Medulla oblongata (tissue), 1 donor: ENCODE data around the gene SUPT20HL2.
"Not testable (repeated sequence)": the region's sequence is repeated elsewhere in the genome, so short reads cannot be mapped to it uniquely, and the experiment has no call there.

Source experiments
- DNase-seq: peaks from one replicate; pipeline ENCODE4 v3.0.0-alpha.2; 2015; ENCODE audit errors: extremely low spot score

SUPT20HL2 gene

DNA sequence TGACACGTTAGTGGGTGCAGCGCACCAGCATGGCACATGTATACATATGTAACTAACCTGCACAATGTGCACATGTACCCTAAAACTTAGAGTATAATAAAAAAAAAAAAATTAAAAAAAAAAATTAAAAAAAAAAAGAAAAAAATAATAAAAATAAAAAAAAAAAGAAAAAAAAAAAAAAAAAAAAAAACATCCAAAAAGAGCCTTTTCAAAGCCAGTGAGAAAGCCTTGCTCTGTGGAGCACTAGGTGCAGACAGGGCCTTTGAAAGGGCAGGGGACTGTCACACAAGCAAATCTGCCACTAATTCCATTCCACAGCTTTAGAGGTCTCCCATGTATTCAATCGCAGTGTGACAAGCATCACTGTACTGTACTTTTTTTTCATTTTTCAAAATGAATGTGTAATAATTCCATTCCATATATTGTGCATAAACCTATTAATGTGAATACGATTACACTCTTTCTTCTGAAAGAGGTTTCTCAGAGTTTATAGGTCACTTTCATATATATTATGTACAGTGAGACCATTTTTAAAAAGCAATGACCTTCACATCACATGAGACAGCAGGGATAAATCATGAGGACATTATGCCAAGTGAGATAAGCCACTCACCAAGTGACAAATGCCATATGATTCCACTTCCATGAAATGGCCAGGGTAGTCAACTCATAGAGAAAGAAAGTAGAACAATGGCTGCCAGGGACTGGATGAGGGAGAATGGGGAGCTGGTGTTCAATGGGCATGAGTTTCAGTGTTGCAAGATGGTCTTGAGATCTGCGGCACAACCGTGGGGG is 4.1 kb downstream of the SUPT20HL2 start:
- DNase-seq: not testable (repeated sequence)

DNA sequence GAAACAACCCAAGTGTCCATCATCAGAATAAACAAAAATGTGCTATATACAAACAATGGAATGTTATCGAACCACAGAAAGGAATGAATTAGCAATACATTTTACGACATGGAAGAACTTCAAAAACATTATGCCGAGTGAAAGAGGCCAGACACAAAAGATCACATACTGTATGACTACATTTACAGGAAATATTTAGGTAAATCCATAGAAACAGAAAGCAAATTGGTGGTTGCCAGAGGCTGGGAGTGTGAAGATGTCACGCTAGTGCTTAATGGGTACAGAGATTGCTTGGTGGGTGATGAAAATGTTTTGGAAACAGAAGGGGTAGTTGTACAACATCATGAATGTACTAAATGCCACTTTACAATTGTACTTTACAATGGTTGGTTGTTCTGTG is 5.1 kb downstream of the SUPT20HL2 start:
- not testable (repeated sequence) for DNase-seq

DNA sequence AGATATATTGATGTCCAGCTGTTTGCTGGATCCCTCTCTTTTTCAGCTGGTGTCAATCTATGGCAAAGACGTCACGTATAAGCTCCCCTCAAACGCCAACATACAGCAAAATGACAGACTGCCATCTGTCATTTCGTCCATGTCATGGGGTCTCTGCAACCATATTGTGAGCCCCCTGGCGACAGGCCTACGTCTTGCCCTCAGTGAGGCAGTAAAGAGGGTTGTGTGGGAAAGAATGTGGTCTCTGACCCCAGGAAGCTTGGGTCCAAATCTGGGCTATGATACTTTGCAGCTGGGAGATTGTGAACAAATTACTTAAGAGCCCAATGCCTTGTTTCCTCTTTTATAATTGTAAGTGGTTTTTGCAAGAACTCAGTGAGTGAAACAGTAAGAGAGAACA is 7.4 kb downstream of the SUPT20HL2 start:
- DNase-seq: no peak

DNA sequence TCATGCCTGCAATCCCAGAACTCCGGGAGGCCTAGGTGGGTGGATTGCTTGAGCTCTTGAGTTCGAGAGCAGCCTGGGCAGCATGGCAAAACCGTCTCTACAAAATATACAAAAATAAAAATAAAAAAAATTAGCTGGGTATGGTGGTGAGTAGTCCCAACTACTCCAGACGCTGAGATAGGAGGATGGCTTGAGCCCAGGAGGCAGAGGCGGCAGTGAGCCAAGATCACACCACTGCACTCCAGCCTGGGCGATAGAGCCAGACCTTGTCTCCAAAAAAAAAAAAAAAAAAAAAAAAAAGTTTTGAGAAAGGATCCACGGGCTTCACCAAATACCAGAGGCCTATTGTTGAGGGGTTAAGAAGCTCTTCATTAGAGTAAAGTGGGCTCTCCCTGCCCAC is 8.0 kb downstream of the SUPT20HL2 start:
- DNase-seq: no peak

DNA sequence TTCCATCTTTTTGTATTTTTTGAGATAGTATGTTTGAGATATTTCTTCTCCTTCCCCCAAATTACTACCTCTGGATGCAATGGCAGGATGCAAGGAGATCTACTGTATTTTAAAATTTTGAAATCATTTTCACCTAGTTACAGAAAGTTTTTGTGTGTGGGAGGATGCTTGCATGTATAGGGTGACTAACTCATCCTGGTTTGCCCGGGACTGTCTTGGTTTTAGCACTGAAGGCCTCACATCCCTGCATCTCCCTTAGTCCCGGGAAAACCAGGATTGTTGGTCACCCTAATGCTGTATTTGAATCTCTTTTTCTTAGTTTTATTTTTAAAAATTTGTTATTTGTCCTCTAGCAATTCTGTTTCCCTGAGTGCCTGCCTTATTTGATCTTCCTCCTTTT is 12.1 kb downstream of the SUPT20HL2 start:
- no peak for DNase-seq

DNA sequence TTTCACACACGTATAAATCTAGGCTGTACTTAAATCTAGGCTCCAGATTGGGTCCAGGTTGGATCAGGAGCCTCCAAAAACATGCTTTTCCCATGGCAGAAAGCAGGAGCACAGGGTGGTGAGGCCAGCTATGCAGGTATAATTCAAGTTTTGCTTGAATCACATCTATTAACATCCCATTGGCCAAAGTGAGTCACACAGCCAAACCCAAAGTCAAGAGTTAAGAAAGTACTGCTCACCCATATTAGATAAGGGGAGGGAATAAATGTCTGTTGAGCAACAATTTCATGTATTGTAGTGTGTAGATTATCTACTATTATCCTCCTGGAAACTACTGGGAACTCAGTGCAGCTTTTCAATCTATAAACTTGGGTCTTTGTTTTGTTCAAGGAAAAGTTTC is 12.8 kb downstream of the SUPT20HL2 start:
- no peak for DNase-seq

DNA sequence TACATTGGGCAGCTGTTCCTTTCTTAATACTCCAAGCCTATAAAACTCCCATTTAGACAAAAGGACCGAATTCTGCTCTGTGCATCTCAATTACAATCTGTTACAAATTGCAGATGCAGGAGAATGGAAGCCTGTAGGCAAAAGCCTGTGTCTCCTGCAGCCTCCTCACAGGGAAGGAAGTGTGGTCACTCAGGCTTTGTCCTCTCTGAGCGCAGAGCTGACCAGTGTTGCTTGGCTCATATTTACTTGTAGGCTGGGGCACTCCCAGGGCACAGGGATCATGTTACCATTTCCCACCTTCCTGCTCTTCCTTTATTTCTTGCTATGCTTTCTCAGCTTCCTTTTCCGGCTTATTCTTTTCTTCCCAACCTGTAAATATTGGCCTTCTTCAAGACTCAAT is 15.7 kb downstream of the SUPT20HL2 start:
- no peak for DNase-seq

- DNase-seq: peak; percentile 3
These were observed 19.2 kb downstream of the SUPT20HL2 start for GRCh38 chrX:24294619-24295018.

- DNase-seq: no peak
These were observed 20.5 kb downstream of the SUPT20HL2 start for GRCh38 chrX:24293412-24293811.

GRCh38 chrX:24292353-24292752 is 21.5 kb downstream of the SUPT20HL2 start:
- no peak for DNase-seq

GRCh38 chrX:24285082-24285481 is 28.8 kb downstream of the SUPT20HL2 start:
- DNase-seq: no peak

GRCh38 chrX:24283127-24283794 is 30.6 kb downstream of the SUPT20HL2 start:
- no peak for DNase-seq

DNA sequence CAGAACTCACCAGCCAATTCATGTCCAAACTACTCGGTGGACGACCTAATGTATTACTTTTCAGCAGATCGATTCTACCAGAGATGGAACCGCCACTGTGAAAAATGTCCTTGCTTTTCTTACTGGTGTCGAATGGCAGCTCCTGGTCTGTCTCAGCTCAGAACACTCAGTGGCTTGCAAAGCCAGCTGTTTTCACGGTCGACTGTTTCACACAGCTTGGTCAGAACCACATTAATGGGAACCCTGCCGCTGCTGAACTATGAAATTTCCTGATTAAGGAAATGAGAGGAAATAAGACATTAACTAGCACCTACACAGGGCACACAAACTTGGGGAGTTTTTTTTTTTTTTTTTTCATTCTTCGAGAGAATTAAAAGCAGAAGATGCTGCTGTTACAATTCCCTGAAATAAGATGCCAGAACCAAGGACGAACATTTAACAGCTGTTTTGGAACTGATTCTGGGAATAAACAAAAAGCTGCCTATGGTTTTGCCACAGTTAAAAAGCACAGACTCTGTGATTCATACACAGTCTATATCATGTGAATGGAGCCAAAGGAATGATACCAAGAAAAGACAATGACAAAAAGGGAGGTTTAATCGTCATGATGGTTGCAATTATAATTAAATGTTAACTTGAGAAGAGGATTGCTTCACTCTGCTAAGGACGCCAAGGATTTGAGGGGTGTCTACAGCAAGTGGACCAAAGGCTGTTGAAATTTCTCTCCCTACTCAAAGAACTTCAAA is 31.3 kb downstream of the SUPT20HL2 start:
- no peak for DNase-seq

DNA sequence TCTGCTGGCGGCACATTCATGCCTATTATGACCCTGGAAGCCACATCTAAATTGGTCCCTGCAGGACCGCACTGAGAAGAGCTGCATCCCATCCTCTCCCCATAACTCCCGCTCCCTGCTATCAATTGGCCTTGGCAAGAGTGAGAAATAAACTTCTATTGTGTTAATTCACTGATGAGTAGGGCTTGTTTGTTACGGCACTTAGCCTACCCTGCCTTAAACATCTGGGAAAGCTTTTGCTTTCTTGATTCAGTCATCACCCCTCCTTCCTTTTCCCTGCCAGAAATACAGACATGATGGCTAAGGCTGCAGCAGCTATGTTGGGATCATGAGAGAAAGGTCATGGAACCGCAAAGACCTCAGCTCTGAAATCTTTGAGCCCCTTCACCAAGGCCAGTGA is 36.5 kb downstream of the SUPT20HL2 start:
- no peak for DNase-seq

DNA sequence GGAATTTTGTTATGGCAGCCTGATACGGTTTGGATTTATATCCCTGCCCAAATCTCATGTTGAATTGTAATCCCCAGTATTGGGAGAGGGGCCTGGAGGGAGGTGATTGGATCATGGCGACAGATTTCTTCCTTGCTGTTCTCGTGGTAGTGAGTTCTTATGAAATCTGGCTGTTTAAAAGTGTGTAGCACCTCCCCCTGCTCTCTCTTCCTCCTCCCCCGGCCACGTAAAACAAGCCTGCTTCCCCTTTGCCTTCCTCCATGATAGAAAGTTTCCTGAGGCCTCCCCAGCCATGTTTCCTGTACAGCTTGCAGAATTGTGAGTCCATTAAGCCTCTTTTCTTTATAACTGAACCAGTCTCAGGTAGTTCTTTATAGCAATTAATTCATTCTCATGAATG is 37.9 kb downstream of the SUPT20HL2 start:
- DNase-seq: no peak

DNA sequence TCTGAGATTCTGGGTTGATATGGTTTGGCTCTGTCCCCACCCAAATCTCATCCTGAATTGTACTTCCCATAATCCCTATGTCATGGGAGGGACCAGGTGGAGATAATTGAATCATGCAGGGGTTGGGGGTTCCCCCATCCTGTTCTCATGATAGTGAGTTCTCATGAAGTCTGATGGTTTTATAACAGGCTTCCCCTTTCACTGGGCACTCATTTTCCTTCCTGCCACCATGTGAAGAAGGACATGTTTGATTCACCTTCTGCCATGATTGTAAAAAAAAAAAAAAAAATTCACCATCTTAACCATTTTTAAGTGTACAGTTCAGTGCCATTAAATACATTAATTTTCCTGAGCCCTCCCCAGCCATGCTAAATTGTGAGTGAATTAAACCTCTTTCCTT is 42.6 kb downstream of the SUPT20HL2 start:
- no peak for DNase-seq

DNA sequence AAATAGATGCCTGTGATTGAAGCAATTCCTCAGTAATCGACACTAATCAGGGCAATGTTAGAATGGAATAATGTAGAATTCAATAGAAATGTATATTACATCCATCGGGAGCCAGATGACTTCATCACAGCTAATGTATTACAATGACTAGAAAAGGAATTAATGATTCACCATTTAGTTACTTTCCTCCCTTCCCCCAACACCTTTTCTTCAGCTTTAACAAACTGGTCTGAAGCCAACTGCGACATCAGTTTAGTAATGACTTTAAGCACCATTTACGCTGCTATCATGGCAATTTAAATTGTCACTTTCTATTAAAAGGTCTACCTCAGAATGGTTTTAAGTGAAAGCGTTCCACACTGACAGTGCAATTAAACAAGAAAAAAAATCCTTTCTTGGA is 45.1 kb downstream of the SUPT20HL2 start:
- DNase-seq: no peak

- no peak for DNase-seq
These were observed 46.9 kb downstream of the SUPT20HL2 start for GRCh38 chrX:24266996-24267395.

- no peak for DNase-seq
These were observed 49.5 kb downstream of the SUPT20HL2 start for GRCh38 chrX:24264383-24264782.

GRCh38 chrX:24262309-24262708 is 51.6 kb downstream of the SUPT20HL2 start:
- no peak for DNase-seq
